Heart right ventricle (tissue), 16 donors: ENCODE data around the gene FLNC. TPM values are rescaled to one million over a fixed set of nuclear protein-coding genes. Genes with fewer than 3 reads are reported as not detected.

Experiments
- ATAC-seq, 8 donors: fragments of 200-7000 bp; cut with Tn5 transposase; one replicate each; pipeline ENCODE4 v1.9.1; 2020; ENCODE audit warnings: mild to moderate bottlenecking in 8 of 8, moderate library complexity in 8 of 8, moderate number of reproducible peaks in 1 of 8
- DNase-seq, 2 donors: peaks; one replicate each; pipeline ENCODE4 v3.0.0-alpha.2; 2020
- H3K27ac ChIP-seq, 10 donors: fragments of 200-600 bp; sonication (generic) in 2 of 10; one replicate each; pipeline versions ENCODE4 v1.5.0 to v1.8.0; 2020 to 2022; ENCODE audit warnings: mild to moderate bottlenecking in 3 of 10
- H3K27me3 ChIP-seq, 7 donors: fragments of 200-600 bp; one replicate each; pipeline ENCODE4 v1.8.0; 2021 to 2022; ENCODE audit warnings: mild to moderate bottlenecking in 2 of 7
- H3K36me3 ChIP-seq, 9 donors: fragments of 200-600 bp; sonication (generic) in 1 of 9; one replicate each; pipeline versions ENCODE4 v1.5.0 to v1.8.0; 2020 to 2022; ENCODE audit warnings: mild to moderate bottlenecking in 2 of 9
- H3K4me1 ChIP-seq, 9 donors: fragments of 200-600 bp; sonication (generic) in 1 of 9; one replicate each; pipeline versions ENCODE4 v1.5.0 to v1.8.0; 2020 to 2022; ENCODE audit warnings: mild to moderate bottlenecking in 4 of 9
- H3K4me3 ChIP-seq, 10 donors: fragments of 200-600 bp; sonication (generic) in 2 of 10; one replicate each; pipeline versions ENCODE4 v1.5.0 to v1.8.0; 2020 to 2022; ENCODE audit warnings: mild to moderate bottlenecking in 7 of 10, moderate library complexity in 2 of 10
- H3K9me3 ChIP-seq, 11 donors: fragments of 200-600 bp in 10 of 11; sonication (generic) in 2 of 11; one replicate each; pipeline versions ENCODE4 v1.5.0 to v1.8.0; 2013 to 2022; ENCODE audit warnings: mild to moderate bottlenecking in 2 of 11, control low read depth in 1 of 11, moderate library complexity in 1 of 11
- WGBS, 2 donors: extraction: QIAGEN DNeasy Blood & Tissue Kit; methylation state at CpG; one replicate each; pipeline ENCODE4 v1.1.7; 2013; ENCODE audit warnings: inconsistent platforms in 1 of 2; 5-methylcytosine and 5-hydroxymethylcytosine counted together
- intact Hi-C, 10 donors: fragments of 100-400 bp; cut with DNase I; formaldehyde crosslinking; loops; one replicate each; pipeline versions ENCODE4 v1.11.1 to v1.14.2; 2022
- polyA plus RNA-seq, 2 donors: library from polyadenylated mRNA; stranded (reverse); fragments of 200-250 nt; gene quantifications; one replicate each; pipeline ENCODE4 v1.2.3, GENCODE V29; 2013
- total RNA-seq, 10 donors: library from RNA; stranded (reverse); fragmentation: NEBNext Ultra II Directional in 3 of 10; extraction: Animal tissue kit (Norgen Biotek cat#: 25700) in 3 of 10; gene quantifications; one replicate each; pipeline versions ENCODE4 v1.2.1 to v1.2.4, GENCODE V29; 2021 to 2023
- TF ChIP-seq, protein P1 (sequence below), 9 donors: fragments of 200-600 bp; sonication (generic) in 2 of 9; IDR thresholded peaks; one replicate each; pipeline versions ENCODE4 v1.5.0 to v1.8.0; 2021 to 2022; ENCODE audit warnings: antibody characterized with exemption in 9 of 9, mild to moderate bottlenecking in 5 of 9, moderate library complexity in 1 of 9
- donor health status: Arrhythmogenic right ventricular cardiomyopathy.
- donor health status: ischemic (EF 13 %, LVEDD 7.1; RV severe dilation, severe dysfunction).
- donor health status: healthy with polysubstance abuse.
- donor health status: DM: no; HTN: yes; CAD: no.
- donor health status: DM: no; HTN: no; CAD: no.
- donor health status: ischemic (EF 25% LVEDD 6.9; RV normal size, moderate dysfunction).
- donor health status: ischemic (EF 25% LVEDD 5.7; RV mildly dilated, moderate dysfunction).
- donor health status: healthy.
- donor health status: DM: yes; HTN: yes; CAD: no.
- donor health status: Ischemic cardiomyopathy.
- donor health status: ischemic (EF 35%, LVEDD 5.7; RV mildly dilated, moderate dysfunction).
- donor health status: nonischemic (EF 11% LVEDD 7.7; RV severe dilation, severe dysfunction).
- donor health status: DM: yes; HTN: yes; CAD: no.
- donor health status: PGD.
- donor health status: ischemic (EF 29% LVEDD 5.4; RV normal size, mild dysfunction).
- donor health status: nonischemic (EF 23%, LVEDD 6.1; RV moderate dilation, normal function).

FLNC gene
- total and polyA plus RNA-seq, 12 donors = 223 to 2,445 (median 1,163) TPM

DNA sequence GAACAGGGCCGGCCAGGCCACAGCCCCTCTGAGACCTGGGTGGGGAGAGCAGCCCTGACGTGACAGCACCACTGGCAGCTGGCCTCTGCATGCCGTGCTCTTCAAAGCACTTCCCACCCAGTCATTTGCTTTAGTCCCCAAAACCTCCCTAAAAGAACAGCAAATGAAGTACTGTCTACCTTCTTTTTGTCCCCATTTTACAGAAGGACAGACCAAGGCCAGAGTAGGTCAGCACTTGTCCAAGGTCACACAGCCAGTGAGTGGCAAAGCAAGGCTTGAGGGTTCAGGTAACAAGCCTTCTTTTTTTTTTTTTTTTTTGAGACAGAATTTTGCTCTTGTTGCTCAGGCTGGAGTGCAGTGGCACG lies 47.5 kb downstream of the FLNC start:
- intact Hi-C loops = loop anchor here in 1 of 10 donors (10.0 kb wide), 1 partner anchor 143 kb away; the partner anchor contains the start of gene CALU
- Histone ChIP-seq H3K36me3 (no peaks in the 10 kb centered on the region), H3K9me3 (no peaks in the 10 kb centered on the region), H3K4me3 (no peak overlapping the region), H3K27me3 (no peaks in the 10 kb centered on the region), H3K27ac (no peak overlapping the region), H3K4me1 (peaks cover 0 to 9% (median 0%) of the 10 kb centered on the region in 9 donors)
- DNase-seq = no peak
- ATAC-seq = no peak
- 80 to 82% methylated on average over 4 of the region's 4 CpGs for WGBS, 2 donors
- TF ChIP-seq, protein P1, sequence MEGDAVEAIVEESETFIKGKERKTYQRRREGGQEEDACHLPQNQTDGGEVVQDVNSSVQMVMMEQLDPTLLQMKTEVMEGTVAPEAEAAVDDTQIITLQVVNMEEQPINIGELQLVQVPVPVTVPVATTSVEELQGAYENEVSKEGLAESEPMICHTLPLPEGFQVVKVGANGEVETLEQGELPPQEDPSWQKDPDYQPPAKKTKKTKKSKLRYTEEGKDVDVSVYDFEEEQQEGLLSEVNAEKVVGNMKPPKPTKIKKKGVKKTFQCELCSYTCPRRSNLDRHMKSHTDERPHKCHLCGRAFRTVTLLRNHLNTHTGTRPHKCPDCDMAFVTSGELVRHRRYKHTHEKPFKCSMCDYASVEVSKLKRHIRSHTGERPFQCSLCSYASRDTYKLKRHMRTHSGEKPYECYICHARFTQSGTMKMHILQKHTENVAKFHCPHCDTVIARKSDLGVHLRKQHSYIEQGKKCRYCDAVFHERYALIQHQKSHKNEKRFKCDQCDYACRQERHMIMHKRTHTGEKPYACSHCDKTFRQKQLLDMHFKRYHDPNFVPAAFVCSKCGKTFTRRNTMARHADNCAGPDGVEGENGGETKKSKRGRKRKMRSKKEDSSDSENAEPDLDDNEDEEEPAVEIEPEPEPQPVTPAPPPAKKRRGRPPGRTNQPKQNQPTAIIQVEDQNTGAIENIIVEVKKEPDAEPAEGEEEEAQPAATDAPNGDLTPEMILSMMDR (IDR thresholded peaks at IDR 0.05) = no peak

DNA sequence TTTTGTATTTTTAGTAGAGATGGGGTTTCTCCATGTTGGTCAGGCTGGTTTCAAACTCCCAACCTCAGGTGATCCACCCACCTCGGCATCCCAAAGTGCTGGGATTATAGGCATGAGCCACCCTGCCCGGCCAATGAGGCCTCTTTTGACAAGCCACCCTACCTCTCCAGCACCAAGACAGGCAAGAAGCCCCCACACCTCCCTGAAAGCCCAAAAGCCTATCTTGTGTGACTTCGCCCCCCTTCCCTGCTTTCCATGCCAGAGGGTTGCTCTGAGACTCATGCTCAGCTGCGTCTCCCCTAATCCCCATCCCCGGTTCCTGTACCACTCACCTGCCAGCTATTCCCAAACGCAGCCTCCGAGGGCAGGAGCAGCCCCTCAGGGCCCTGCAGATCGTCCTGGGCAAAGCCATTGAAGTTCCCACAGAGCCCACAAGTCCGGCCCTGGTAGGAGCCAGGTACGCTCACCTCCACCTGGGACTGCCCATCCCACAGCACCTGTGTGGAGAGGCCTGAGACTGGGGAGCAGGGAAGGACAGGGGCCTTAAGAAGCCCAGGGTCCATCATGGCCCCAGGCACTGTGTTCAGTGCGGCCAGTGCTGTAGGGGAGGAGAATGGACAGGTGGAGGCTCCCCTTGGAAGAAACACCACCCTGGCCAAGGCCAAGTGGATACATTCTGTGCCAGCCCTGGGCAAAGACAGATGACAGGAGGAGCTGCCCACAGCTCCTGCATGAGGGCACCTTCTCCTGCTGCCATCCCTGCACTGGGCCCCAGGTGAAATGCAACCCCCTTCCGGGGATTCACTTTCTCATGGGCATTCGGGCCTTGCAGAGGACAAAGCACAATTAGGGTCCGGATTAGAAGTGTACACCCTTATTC lies 48.3 kb downstream of the FLNC start:
- H3K4me3 ChIP-seq = no peak overlapping the region

DNA sequence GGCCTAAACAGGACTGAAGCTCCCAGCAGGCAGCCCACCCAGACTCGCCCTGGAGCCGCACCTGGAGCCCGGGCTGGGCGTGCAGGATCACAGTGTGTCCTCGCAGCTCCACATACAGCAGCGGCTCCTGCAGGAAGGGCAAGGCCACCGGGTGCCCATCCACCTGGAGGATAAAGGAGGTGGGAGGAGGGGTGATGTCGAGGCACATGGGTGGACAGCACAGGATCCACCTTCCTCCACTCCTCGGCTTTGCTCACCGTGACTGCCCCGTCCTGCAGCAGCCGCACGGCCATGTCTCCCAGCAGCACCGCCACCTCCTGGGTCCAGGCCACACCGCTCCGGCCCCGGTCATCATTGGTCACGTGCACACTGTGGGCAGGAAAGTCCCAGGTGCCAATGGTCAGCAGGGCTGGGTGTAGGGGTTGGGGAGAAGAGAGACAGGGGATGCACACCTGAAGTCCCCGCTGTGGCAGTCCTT lies 49.3 kb downstream of the FLNC start:
- no peak overlapping the region for H3K27ac ChIP-seq
- no peaks in the 10 kb centered on the region for H3K9me3 ChIP-seq
- TF ChIP-seq, protein P1 (IDR thresholded peaks at IDR 0.05) = no peak
- peaks cover 0 to 15% (median 0%) of the 10 kb centered on the region in 9 donors for H3K4me1 ChIP-seq
- no peaks in the 10 kb centered on the region for H3K27me3 ChIP-seq
- DNase-seq = no peak
- no peaks in the 10 kb centered on the region for H3K36me3 ChIP-seq
- no peak overlapping the region for H3K4me3 ChIP-seq
- 79 to 87% methylated on average over 19 of the region's 19 CpGs for WGBS, 2 donors
- intact Hi-C loops = loop anchor here in 1 of 10 donors (10.0 kb wide), 1 partner anchor 145 kb away; the partner anchor contains the start of gene CALU
- ATAC-seq = no peak

More for the DNA sequence above, 48.3 kb downstream of the FLNC start:
- no peaks in the 10 kb centered on the region for H3K36me3 ChIP-seq
- ATAC-seq (no peak), DNase-seq (no peak)
- no peak overlapping the region for H3K27ac ChIP-seq
- no peaks in the 10 kb centered on the region for H3K9me3 ChIP-seq
- 90 to 98% methylated on average over 14 of the region's 14 CpGs for WGBS, 2 donors
- H3K4me1 ChIP-seq = peaks cover 0 to 10% (median 0%) of the 10 kb centered on the region in 9 donors
- intact Hi-C loops = loop anchor here in 1 of 10 donors (10.0 kb wide), 1 partner anchor 144 kb away; the partner anchor contains the start of gene CALU
- TF ChIP-seq, protein P1 (IDR thresholded peaks at IDR 0.05) = no peak
- no peaks in the 10 kb centered on the region for H3K27me3 ChIP-seq

DNA sequence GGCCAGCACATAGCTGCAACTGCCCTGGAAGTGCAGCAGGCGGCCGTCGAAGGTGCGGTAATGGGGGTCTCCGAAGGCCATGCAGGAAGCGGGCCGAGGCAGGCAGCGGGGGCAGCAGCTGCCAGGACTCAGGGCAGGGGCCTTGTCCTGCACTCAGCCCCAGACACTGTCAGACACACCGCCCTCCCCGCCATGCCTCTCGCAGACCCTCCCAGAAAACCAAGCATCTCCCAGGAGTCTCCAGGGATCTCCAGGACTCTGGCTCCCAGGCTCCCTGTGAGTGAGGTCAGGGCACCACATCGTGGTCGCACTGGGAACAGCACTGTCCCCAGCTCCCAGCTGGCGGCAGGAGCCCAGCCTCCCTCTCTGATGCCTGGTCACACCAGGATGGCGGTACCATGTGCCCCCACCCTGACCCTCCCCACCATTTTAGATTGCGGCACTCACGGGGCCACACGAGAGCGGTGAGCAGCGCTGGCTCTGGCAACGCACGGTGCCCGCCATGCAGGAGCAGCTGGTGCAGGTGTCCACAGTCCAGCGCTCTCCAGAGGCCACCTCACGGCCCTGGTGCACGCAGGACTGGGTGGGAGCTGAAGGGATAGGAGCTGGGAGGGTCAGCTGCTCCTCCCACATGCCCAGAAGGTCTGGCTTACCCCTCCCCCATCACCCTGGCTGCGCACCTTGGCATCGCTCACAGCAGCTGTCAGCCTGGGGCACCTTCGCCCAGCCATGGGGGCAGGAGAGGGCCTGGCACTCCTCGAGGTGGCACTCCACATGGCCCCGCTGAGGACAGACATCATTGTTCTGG lies 49.9 kb downstream of the FLNC start:
- DNase-seq = peak; percentile 54 to 71

More for the DNA sequence above, 49.9 kb downstream of the FLNC start:
- H3K36me3 ChIP-seq = no peaks in the 10 kb centered on the region
- H3K27ac ChIP-seq = no peak overlapping the region
- 37 to 41% methylated on average over 31 of the region's 31 CpGs for WGBS, 2 donors
- H3K4me1 ChIP-seq = peaks cover 0 to 15% (median 0%) of the 10 kb centered on the region in 9 donors
- no peaks in the 10 kb centered on the region for H3K27me3 ChIP-seq
- no peaks in the 10 kb centered on the region for H3K9me3 ChIP-seq
- H3K4me3 ChIP-seq = no peak overlapping the region
- TF ChIP-seq, protein P1 (IDR thresholded peaks at IDR 0.05) = peak; percentile 61 to 89 (median 82)
- intact Hi-C loops = loop anchor here in 9 of 10 donors (5.0 to 10.0 kb wide), 8 partner anchors 85 to 408 kb away; partner anchors contain the start of genes CALU (in 1 of the 9), CCDC136 (in 1 of the 9) and METTL2B (in 1 of the 9)
- peak; percentile 60 to 87 (median 83) for ATAC-seq
